ENCODE data around the gene SORBS1. TPM values are rescaled to one million over a fixed set of nuclear protein-coding genes. Genes with fewer than 3 reads are reported as not detected.

Gene SORBS1
- total RNA-seq, 2 experiments from 2014 or later, result 0.57 to 3.1 TPM

DNA sequence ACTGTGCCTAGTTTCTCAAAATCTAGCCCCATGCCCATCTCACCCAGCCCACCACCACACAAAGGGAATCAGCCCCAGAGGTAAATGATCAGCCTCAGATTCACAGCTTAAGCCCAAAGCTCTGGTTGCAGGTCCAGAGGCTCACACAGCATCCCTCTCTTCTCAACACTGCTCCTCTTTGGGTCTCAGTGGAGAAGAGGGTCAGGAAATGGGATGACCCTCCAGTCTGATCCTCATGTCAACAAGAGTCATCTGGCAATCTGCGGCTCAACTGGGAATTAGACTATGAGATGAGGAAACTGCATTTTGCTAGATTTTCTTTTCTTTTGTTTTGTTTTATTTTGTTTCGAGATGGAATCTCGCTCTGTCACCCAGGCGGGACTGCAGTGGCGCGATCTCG lies 144.2 kb downstream of the SORBS1 start:
- Histone ChIP-seq H3K79me2 (ENCODE audit: insufficient read depth, low read depth, low read length) (no peaks in the 10 kb centered on the region), H3K9me3 (ENCODE audit: low read length) (no peaks in the 10 kb centered on the region), H4K20me1 (ENCODE audit: insufficient read depth, low read length) (no peaks in the 10 kb centered on the region), H3K4me2 (ENCODE audit: low read length) (no peak overlapping the region), H3K4me3 (ENCODE audit: low read depth, low read length, poor library complexity, severe bottlenecking) (no peak overlapping the region), H2AFZ (ENCODE audit: low read length) (no peak overlapping the region), H3K4me1 (ENCODE audit: insufficient read depth, low read length, poor library complexity, severe bottlenecking) (no peaks in the 10 kb centered on the region), H3K27ac (ENCODE audit: low read depth, low read length, poor library complexity, severe bottlenecking) (no peak overlapping the region), H3K9me2 (ENCODE audit: insufficient read depth, low read length) (no peaks in the 10 kb centered on the region), H3K36me3 (ENCODE audit: insufficient read depth, low read length) (no peaks in the 10 kb centered on the region)
- intact Hi-C loops (cut with micrococcal nuclease; ENCODE audit: unreplicated experiment), result no loop called here
- ChIA-PET POLR2A (interaction anchor here (0.9 kb wide), 1 partner anchor 14 kb away, joined by 3 read pairs; no protein-coding TSS in a partner anchor), CTCF (ENCODE audit: unreplicated experiment) (no interaction called here)
- BruUV-seq (replicated peaks), result no TSS peak
- TF ChIP-seq EZH2phosphoT487 (IDR thresholded peaks at IDR 0.05; ENCODE audit: borderline replicate concordance, low read depth, low read length), result no peak
- TF ChIP-seq CTCF (conservative IDR thresholded peaks at IDR 0.05; ENCODE audit: low read length), result no peak
- no peak for DNase-seq (ENCODE audit: low spot score)

DNA sequence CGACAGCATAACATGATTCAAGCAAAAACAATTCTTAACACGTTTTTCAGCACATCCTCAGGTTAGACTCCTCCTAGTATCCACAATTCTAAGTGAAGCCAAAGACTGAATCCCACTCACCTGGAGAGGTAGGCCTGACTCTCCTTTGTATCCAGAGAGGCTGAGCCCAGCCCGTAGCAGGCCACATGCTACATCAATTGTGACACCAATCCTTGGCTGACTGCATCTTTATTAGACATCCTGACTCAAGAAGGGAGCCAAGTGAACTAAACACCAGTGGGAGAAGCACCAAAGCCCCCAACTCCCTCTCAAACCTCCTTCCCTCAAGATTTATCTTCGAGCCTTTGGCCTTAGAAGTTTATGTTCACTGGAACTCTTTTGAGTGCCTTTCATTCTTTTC lies 144.9 kb downstream of the SORBS1 start:
- CTCF ChIA-PET (ENCODE audit: unreplicated experiment), result no interaction called here
- H3K9me3 ChIP-seq (ENCODE audit: low read length), result no peaks in the 10 kb centered on the region
- H3K4me3 ChIP-seq (ENCODE audit: low read depth, low read length, poor library complexity, severe bottlenecking), result no peak overlapping the region
- BruUV-seq (replicated peaks), result no TSS peak
- no peak overlapping the region for H2AFZ ChIP-seq (ENCODE audit: low read length)
- intact Hi-C loops (cut with micrococcal nuclease; ENCODE audit: unreplicated experiment), result no loop called here
- H3K4me2 ChIP-seq (ENCODE audit: low read length), result no peak overlapping the region
- H4K20me1 ChIP-seq (ENCODE audit: insufficient read depth, low read length), result no peaks in the 10 kb centered on the region
- H3K79me2 ChIP-seq (ENCODE audit: insufficient read depth, low read depth, low read length), result no peaks in the 10 kb centered on the region
- POLR2A ChIA-PET, result no interaction called here
- no peaks in the 10 kb centered on the region for H3K9me2 ChIP-seq (ENCODE audit: insufficient read depth, low read length)
- no peak for DNase-seq (ENCODE audit: low spot score)
- no peaks in the 10 kb centered on the region for H3K36me3 ChIP-seq (ENCODE audit: insufficient read depth, low read length)
- TF ChIP-seq CTCF (conservative IDR thresholded peaks at IDR 0.05; ENCODE audit: low read length), result no peak
- TF ChIP-seq EZH2phosphoT487 (IDR thresholded peaks at IDR 0.05; ENCODE audit: borderline replicate concordance, low read depth, low read length), result no peak
- H3K4me1 ChIP-seq (ENCODE audit: insufficient read depth, low read length, poor library complexity, severe bottlenecking), result no peaks in the 10 kb centered on the region
- no peak overlapping the region for H3K27ac ChIP-seq (ENCODE audit: low read depth, low read length, poor library complexity, severe bottlenecking)

GRCh38 chr10:95415621-95416031 lies 145.5 kb downstream of the SORBS1 start:
- H3K27ac ChIP-seq (ENCODE audit: low read depth, low read length, poor library complexity, severe bottlenecking), result no peak overlapping the region
- ChIA-PET CTCF (ENCODE audit: unreplicated experiment) (no interaction called here), POLR2A (interaction anchor here (0.8 kb wide), 1 partner anchor 17 kb away, joined by 3 read pairs; no protein-coding TSS in a partner anchor)
- H3K4me2 ChIP-seq (ENCODE audit: low read length), result no peak overlapping the region
- no peaks in the 10 kb centered on the region for H4K20me1 ChIP-seq (ENCODE audit: insufficient read depth, low read length)
- H3K36me3 ChIP-seq (ENCODE audit: insufficient read depth, low read length), result no peaks in the 10 kb centered on the region
- no peaks in the 10 kb centered on the region for H3K9me2 ChIP-seq (ENCODE audit: insufficient read depth, low read length)
- DNase-seq (ENCODE audit: low spot score), result no peak
- H3K9me3 ChIP-seq (ENCODE audit: low read length), result no peaks in the 10 kb centered on the region
- no peak overlapping the region for H2AFZ ChIP-seq (ENCODE audit: low read length)
- BruUV-seq (replicated peaks), result no TSS peak
- H3K4me3 ChIP-seq (ENCODE audit: low read depth, low read length, poor library complexity, severe bottlenecking), result no peak overlapping the region
- H3K4me1 ChIP-seq (ENCODE audit: insufficient read depth, low read length, poor library complexity, severe bottlenecking), result no peaks in the 10 kb centered on the region
- no peaks in the 10 kb centered on the region for H3K79me2 ChIP-seq (ENCODE audit: insufficient read depth, low read depth, low read length)
- no peak for TF ChIP-seq EZH2phosphoT487 (IDR thresholded peaks at IDR 0.05; ENCODE audit: borderline replicate concordance, low read depth, low read length)
- TF ChIP-seq CTCF (conservative IDR thresholded peaks at IDR 0.05; ENCODE audit: low read length), result no peak
- intact Hi-C loops (cut with micrococcal nuclease; ENCODE audit: unreplicated experiment), result no loop called here
